Cardiac muscle cell (in vitro differentiated cells and primary cell): ENCODE results near the gene CYP4F8. TPM values are rescaled to one million over a fixed set of nuclear protein-coding genes. Genes with fewer than 3 reads are reported as not detected.
A peak's percentile ranks its signal among the peaks of the same experiment; 100 is the strongest.

ENCODE experiments used
- DNase-seq, 2 donors: peaks; one replicate each; pipeline versions ENCODE4 v3.0.0 to v3.0.0-alpha.2; 2010 to 2017; ENCODE audit warnings: low read depth in 1 of 2, low spot score in 1 of 2
- H3K27ac ChIP-seq: fragments of 200-600 bp; sonication (generic); 2 replicates; pipeline ENCODE4 v1.5.1; 2016
- H3K27me3 ChIP-seq: fragments of 200-600 bp; sonication (generic); 2 replicates; pipeline ENCODE4 v1.6.0; 2016; ENCODE audit warnings: control low read depth
- H3K36me3 ChIP-seq: fragments of 200-600 bp; sonication (generic); 2 replicates; pipeline ENCODE4 v1.5.1; 2016; ENCODE audit warnings: control low read depth
- H3K4me1 ChIP-seq: fragments of 200-600 bp; sonication (generic); 2 replicates; pipeline ENCODE4 v1.8.1; 2017; ENCODE audit warnings: low read depth, mild to moderate bottlenecking, mixed run types
- H3K4me3 ChIP-seq: fragments of 200-600 bp; sonication (generic); 2 replicates; pipeline ENCODE4 v1.5.1; 2016; ENCODE audit warnings: mild to moderate bottlenecking
- H3K9me3 ChIP-seq: fragments of 200-600 bp; sonication (generic); 2 replicates; pipeline ENCODE4 v1.5.1; 2017; ENCODE audit warnings: low read depth, mild to moderate bottlenecking, control low read depth
- CTCF ChIP-seq: IDR thresholded peaks from 2 replicates; pipeline ENCODE4 v1.5.1; 2012; ENCODE audit warnings: low read depth, mild to moderate bottlenecking, low read length
- polyA plus RNA-seq: library from polyadenylated mRNA; unstranded; fragments of >200 nt; fragmentation: Nextera tagmentation; extraction: Ambion mirVana; gene quantifications from 2 replicates; pipeline ENCODE4 v1.2.1, GENCODE V29; 2016
- total RNA-seq: library from RNA; depleted of rRNA; stranded (reverse); fragments of >200 nt; gene quantifications from 2 replicates; pipeline ENCODE4 v1.2.3, GENCODE V29; 2016

The CYP4F8 gene
- total and polyA plus RNA-seq, 2 experiments from 2014 or later, result not detected

GRCh38 chr19:15583346-15583745 lies 31.7 kb upstream of the CYP4F8 start:
- no peak overlapping the region for H3K4me3 ChIP-seq
- H3K27ac ChIP-seq, result no peak overlapping the region

GRCh38 chr19:15584095-15584494 lies 30.9 kb upstream of the CYP4F8 start:
- H3K36me3 ChIP-seq, result no peaks in the 10 kb centered on the region
- no peaks in the 10 kb centered on the region for H3K27me3 ChIP-seq
- DNase-seq, result no peak
- no peak overlapping the region for H3K4me3 ChIP-seq
- no peak for TF ChIP-seq CTCF
- H3K4me1 ChIP-seq, result no peaks in the 10 kb centered on the region
- H3K27ac ChIP-seq, result no peak overlapping the region
- H3K9me3 ChIP-seq, result no peaks in the 10 kb centered on the region

More at GRCh38 chr19:15583346-15583745, 31.7 kb upstream of the CYP4F8 start:
- no peaks in the 10 kb centered on the region for H3K36me3 ChIP-seq
- DNase-seq, result no peak
- no peaks in the 10 kb centered on the region for H3K9me3 ChIP-seq
- no peaks in the 10 kb centered on the region for H3K27me3 ChIP-seq
- no peaks in the 10 kb centered on the region for H3K4me1 ChIP-seq
- TF ChIP-seq CTCF, result no peak

- Histone ChIP-seq H3K4me3 (no peak overlapping the region), H3K9me3 (no peaks in the 10 kb centered on the region), H3K36me3 (no peaks in the 10 kb centered on the region), H3K4me1 (no peaks in the 10 kb centered on the region), H3K27ac (no peak overlapping the region), H3K27me3 (no peaks in the 10 kb centered on the region)
- DNase-seq, result peak in 1 of 2 donors; percentile 68
- TF ChIP-seq CTCF, result peak; percentile 95
Observed at GRCh38 chr19:15584541-15585115, 30.4 kb upstream of the CYP4F8 start.

GRCh38 chr19:15587663-15588062 lies 27.4 kb upstream of the CYP4F8 start:
- DNase-seq, result no peak
- no peaks in the 10 kb centered on the region for H3K4me1 ChIP-seq
- H3K27me3 ChIP-seq, result no peaks in the 10 kb centered on the region
- no peak overlapping the region for H3K4me3 ChIP-seq
- no peak for TF ChIP-seq CTCF
- no peak overlapping the region for H3K27ac ChIP-seq
- no peaks in the 10 kb centered on the region for H3K9me3 ChIP-seq
- H3K36me3 ChIP-seq, result no peaks in the 10 kb centered on the region

- H3K4me3 ChIP-seq, result no peak overlapping the region
- no peaks in the 10 kb centered on the region for H3K4me1 ChIP-seq
- no peak for TF ChIP-seq CTCF
- H3K9me3 ChIP-seq, result no peaks in the 10 kb centered on the region
- DNase-seq, result no peak
- no peaks in the 10 kb centered on the region for H3K36me3 ChIP-seq
- H3K27me3 ChIP-seq, result no peaks in the 10 kb centered on the region
- H3K27ac ChIP-seq, result no peak overlapping the region
Observed at GRCh38 chr19:15588265-15588664, 26.8 kb upstream of the CYP4F8 start.
